Immature natural killer cell (primary cell): ENCODE measurements around the gene KHSRP. TPM values are rescaled to one million over a fixed set of nuclear protein-coding genes. Genes with fewer than 3 reads are reported as not detected.

Experiments used
- DNase-seq, 3 donors: peaks; one replicate each; pipeline ENCODE4 v3.0.0; 2022; ENCODE audit warnings: mixed read lengths in 1 of 3
- H3K27ac Mint-ChIP-seq, 6 donors: one replicate each; pipeline ENCODE4 v1.8.0; 2020; ENCODE audit warnings: mixed read lengths in 6 of 6, mild to moderate bottlenecking in 5 of 6, inconsistent platforms in 4 of 6, moderate library complexity in 3 of 6
- H3K27me3 Mint-ChIP-seq, 3 donors: one replicate each; pipeline ENCODE4 v1.8.0; 2020 to 2021; ENCODE audit warnings: low read depth in 3 of 3, mild to moderate bottlenecking in 3 of 3, mixed read lengths in 3 of 3, moderate library complexity in 3 of 3, inconsistent platforms in 1 of 3
- H3K36me3 Mint-ChIP-seq, 3 donors: one replicate each; pipeline ENCODE4 v1.8.0; 2020; ENCODE audit warnings: mixed read lengths in 3 of 3, inconsistent platforms in 2 of 3, mild to moderate bottlenecking in 2 of 3
- H3K4me1 Mint-ChIP-seq, 2 donors: one replicate each; pipeline ENCODE4 v1.8.0; 2020; ENCODE audit warnings: inconsistent platforms in 2 of 2, mild to moderate bottlenecking in 2 of 2, mixed read lengths in 2 of 2, moderate library complexity in 1 of 2
- H3K4me3 Mint-ChIP-seq, 5 donors: one replicate each; pipeline ENCODE4 v1.8.0; 2020; ENCODE audit warnings: mild to moderate bottlenecking in 5 of 5, mixed read lengths in 5 of 5, inconsistent platforms in 3 of 5, moderate library complexity in 3 of 5
- H3K9me3 Mint-ChIP-seq, 6 donors: one replicate each; pipeline ENCODE4 v1.8.0; 2020; ENCODE audit warnings: mild to moderate bottlenecking in 6 of 6, mixed read lengths in 6 of 6, inconsistent platforms in 4 of 6, moderate library complexity in 3 of 6
- polyA plus RNA-seq, 3 donors: library from polyadenylated mRNA; unstranded; fragments of 300-500 nt; fragmentation: Illumina TruSeq; gene quantifications; one replicate each; pipeline ENCODE4 v1.2.3, GENCODE V29; 2021

Gene KHSRP
- polyA plus RNA-seq, 3 donors from 2014 or later: 3.9 to 15.6 (median 9.8) TPM

DNA sequence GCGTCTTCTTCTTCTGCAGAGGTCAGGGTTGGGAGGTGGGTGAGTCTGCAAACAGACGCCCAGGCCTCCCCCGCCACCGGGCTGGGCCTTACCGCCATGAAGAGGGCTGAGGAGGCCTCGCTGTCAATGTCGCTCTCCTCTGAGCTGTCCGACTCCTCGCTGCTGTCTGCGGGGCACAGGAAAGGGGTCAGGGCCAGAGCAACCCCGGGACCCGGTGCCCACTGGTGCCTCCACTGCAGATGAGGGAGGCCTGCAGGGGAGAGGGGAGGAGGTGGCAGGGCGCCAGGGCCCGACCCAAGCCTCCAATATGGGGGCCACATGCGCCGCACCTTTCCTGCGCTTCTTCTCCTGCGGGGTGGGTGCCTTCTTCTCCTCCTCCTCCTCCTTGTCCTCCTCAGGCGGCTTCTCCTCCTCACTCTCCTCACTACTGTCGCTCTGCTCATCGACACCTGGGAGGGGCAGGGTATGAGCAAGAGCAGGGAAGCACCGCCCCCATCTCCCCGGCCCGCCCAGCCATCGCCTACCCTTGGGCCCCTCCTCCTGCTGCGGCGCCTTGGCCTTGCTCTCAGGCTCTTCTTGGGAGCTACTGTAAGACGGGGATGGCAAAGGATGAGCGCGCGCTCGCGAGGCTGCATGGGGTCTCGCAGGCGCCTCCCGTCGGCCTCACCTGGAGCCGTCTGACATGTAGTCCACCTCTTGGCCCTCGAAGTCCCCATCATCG is 43.4 kb downstream of the KHSRP start:
- peaks cover 5 to 37% (median 18%) of the 10 kb centered on the region in 3 donors for H3K36me3 Mint-ChIP-seq

DNA sequence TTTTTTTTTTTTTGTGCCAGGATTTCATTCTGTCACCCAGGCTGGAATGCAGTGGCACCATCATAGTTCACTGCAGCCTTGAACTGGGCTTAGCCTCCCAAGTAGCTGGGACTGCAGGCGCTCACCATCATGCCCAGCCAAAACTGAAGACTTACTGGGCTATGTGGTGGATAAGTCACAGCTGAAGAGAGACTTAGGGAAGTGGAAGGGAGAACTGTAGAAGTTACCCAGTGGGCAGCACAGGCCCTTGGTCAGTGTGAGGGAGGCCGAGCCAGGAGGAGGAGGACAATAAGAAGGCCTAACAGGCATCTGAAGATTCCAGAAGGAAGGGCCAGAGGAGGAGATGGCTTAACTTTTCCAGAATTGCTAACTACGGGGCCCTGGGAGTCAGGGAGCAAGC is 44.9 kb downstream of the KHSRP start:
- H3K27me3 Mint-ChIP-seq: peaks cover 0 to 3% (median 3%) of the 10 kb centered on the region in 3 donors
- H3K36me3 Mint-ChIP-seq: peaks cover 5 to 33% (median 13%) of the 10 kb centered on the region in 3 donors
- no peak overlapping the region for H3K27ac Mint-ChIP-seq
- H3K4me3 Mint-ChIP-seq: no peak overlapping the region
- no peaks in the 10 kb centered on the region for H3K9me3 Mint-ChIP-seq
- no peaks in the 10 kb centered on the region for H3K4me1 Mint-ChIP-seq
- no peak for DNase-seq

More for the DNA sequence above, 43.4 kb downstream of the KHSRP start:
- H3K4me1 Mint-ChIP-seq: peaks cover 0 to 1% of the 10 kb centered on the region in 2 donors
- no peak overlapping the region for H3K4me3 Mint-ChIP-seq
- no peaks in the 10 kb centered on the region for H3K9me3 Mint-ChIP-seq
- DNase-seq: no peak
- H3K27me3 Mint-ChIP-seq: peaks cover 0 to 3% (median 3%) of the 10 kb centered on the region in 3 donors
- H3K27ac Mint-ChIP-seq: no peak overlapping the region

DNA sequence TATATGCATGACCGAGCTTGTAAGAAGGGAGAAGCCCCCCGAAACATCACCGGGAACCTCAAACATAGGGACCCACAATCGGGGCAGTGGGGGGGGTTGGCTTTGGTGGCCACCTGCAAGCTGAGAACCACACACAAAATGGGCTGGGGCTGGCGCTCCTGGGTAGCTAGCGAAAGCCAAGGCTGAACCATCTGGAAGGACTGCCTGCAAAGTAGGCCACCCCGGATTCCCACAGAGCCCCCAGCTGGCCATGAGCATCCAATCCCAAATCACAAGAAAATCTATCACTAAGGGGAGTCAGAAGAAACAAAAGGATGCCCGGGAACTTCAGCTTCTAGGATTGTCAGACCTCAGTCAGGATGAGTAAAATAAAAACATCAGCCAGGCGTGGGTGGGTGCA is 46.1 kb downstream of the KHSRP start:
- Mint-ChIP-seq H3K4me1 (peaks cover 5% of the 10 kb centered on the region in 2 donors), H3K4me3 (no peak overlapping the region), H3K27me3 (peaks cover 2 to 3% (median 3%) of the 10 kb centered on the region in 3 donors), H3K27ac (no peak overlapping the region), H3K9me3 (no peaks in the 10 kb centered on the region), H3K36me3 (peaks cover 5 to 33% (median 13%) of the 10 kb centered on the region in 3 donors)
- no peak for DNase-seq

DNA sequence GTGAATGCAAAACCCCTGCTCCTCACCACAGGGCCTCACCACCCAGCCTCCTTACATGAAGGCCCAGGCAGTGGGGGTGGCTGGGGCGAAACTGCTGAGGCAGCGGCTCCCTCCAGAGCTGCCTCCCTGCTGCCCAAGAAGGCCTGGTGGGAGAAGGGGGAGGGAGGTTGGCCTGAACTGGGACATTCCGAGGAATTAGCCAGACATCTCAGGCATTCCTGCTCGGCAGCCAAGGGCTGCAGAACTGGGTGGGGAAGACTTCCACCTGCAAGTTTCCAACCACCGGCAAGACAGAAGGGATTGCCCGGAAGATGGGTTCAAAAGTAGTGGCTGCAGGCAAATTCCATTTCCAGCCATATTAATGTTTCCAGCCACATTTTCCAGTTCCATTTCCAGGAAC is 46.6 kb downstream of the KHSRP start:
- no peak for DNase-seq
- Mint-ChIP-seq H3K27me3 (peaks cover 2 to 4% (median 3%) of the 10 kb centered on the region in 3 donors), H3K9me3 (no peaks in the 10 kb centered on the region), H3K4me1 (peaks cover 5% of the 10 kb centered on the region in 2 donors), H3K27ac (no peak overlapping the region), H3K36me3 (peaks cover 5 to 28% (median 13%) of the 10 kb centered on the region in 3 donors), H3K4me3 (no peak overlapping the region)

DNA sequence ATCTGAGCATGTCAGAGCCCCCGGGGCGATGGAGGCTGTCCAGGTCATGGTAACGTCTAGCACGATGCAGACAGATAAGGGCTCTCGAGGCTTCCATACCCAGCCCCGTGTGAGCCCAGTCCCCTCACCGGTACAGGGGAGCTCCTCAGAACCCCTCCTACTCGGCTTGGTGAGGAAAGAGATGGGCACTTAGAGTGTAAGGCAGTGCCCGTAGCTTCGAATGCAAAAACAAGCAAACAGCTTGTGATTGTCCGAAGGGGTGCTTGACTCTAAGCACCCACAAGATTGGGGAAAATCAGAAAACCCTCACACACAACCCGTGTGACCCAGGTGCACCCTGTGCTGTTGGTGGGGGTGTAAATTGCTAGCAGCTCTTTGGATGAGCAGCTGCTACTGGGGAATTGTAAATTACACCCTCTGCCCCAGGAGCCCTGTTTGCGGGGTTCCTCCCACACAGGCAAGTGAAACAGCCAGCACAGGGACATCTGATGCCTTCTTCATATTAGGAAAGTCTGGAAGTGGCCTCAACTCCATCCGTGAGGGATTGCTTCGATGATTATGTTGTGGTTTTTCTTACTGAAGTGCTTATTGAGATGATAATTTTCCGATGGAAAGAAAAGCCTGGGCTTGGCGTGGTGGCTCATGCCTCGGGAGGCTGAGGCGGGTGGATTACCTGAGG is 48.0 kb downstream of the KHSRP start:
- no peak overlapping the region for H3K4me3 Mint-ChIP-seq
- H3K27ac Mint-ChIP-seq: peak overlapping the region in 1 of 6 donors; percentile 40
- peaks cover 5 to 6% (median 5%) of the 10 kb centered on the region in 3 donors for H3K27me3 Mint-ChIP-seq
- peaks cover 11 to 12% of the 10 kb centered on the region in 2 donors for H3K4me1 Mint-ChIP-seq
- H3K36me3 Mint-ChIP-seq: peaks cover 5 to 22% (median 13%) of the 10 kb centered on the region in 3 donors
- no peak for DNase-seq
- no peaks in the 10 kb centered on the region for H3K9me3 Mint-ChIP-seq

DNA sequence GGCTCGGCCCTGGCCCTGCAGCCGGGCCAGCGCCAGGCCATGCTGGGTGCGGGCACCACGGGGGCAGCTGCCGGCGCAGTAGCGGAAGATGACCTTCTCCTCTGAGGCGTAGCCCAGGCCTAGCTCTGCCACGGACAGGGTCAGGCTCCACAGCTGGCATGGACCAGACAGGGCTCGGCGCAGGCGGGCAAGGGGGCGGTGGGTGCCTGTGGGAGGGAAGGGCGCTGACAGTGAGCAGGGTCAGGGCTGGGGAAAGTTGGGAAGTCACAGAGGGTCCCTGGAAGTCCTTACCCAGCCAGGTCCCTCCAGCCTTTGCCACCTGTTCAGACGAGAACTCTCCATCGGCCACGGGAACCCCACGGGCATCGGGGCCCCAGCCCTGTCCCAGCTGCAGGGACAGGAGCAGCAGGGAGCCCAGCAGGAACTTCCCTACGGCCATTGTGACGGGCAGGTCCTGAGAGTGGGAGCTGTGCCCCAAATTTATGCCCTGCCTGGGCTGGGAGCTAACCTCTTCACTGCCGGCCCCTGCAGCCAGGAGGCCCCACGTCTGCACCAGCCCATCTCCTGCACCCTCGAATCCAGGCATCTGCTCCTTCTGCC is 49.1 kb downstream of the KHSRP start, which contains the start of gene PSPN:
Gene PSPN, minus strand, starts transcription at position 523 of the 600 bp plus-strand sequence. Its CDS starts 84 bp downstream, at position 439.
- Mint-ChIP-seq H3K27ac (peak within 1 kb of the TSS in 1 of 6 donors; percentile 40), H3K4me1 (peaks cover 11 to 12% of the 10 kb centered on the region in 2 donors), H3K4me3 (no peak within 1 kb of the TSS), H3K27me3 (peaks cover 2 to 6% (median 5%) of the 10 kb centered on the region in 3 donors), H3K36me3 (peaks cover 5 to 16% (median 13%) of the 10 kb centered on the region in 3 donors), H3K9me3 (no peaks in the 10 kb centered on the region)
- DNase-seq: no peak

DNA sequence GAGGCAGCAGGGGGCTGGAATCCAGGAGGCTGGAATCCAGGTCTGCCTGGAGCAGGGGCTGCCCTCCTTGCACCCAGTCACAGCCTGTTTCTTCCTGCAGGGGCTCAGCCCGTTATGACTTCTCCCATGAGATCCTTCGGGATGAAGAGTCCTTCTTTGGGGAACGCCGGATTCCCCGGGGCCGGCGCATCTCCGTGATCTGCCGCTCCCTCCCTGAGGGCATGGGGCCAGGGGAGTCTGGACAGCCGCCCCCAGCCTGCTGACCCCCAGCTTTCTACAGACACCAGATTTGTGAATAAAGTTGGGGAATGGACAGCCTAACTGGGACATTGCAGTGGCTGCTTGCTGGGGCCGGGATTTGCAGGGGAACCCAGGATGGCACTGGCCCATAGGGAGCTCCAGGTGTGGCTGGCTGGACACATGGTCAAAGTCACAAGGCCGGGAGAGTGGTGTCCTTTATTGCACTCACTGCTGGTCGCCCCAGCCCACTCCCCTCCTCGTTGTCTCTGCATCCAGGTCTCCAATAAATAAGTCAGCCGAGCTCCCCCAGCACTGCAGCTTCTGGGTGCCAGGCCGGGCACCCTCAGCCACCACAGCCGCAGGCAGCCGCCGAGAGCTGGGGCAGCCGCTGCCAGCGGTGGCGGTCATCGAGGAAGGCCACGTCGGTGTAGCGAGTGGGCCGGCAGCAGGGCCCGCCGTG is 49.8 kb downstream of the KHSRP start:
- Mint-ChIP-seq H3K4me1 (peaks cover 13% of the 10 kb centered on the region in 2 donors), H3K27me3 (peaks cover 2 to 6% (median 5%) of the 10 kb centered on the region in 3 donors), H3K4me3 (peak overlapping the region in 1 of 5 donors; percentile 17), H3K36me3 (peaks cover 3 to 10% (median 8%) of the 10 kb centered on the region in 3 donors), H3K9me3 (no peaks in the 10 kb centered on the region), H3K27ac (no peak overlapping the region)
- no peak for DNase-seq

DNA sequence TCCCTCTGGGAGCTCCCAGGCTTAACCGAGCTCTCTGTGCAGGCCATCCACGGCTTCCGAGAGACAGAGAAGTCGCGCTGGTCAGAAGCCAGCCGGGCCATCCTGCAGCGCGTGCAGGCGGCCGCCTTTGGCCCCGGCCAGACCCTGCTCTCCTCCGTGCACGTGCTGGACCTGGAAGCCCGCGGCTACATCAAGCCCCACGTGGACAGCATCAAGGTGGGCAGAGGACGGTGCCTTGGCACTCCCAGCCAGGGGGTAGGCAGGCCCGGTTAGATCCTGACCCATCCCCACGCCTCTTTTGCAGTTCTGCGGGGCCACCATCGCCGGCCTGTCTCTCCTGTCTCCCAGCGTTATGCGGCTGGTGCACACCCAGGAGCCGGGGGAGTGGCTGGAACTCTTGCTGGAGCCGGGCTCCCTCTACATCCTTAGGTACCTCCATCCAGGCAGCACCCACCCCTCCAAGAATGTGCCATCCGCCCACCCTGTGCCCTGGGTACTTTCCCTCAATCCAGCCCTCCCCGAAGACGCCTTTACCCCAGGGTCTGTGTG is 50.4 kb downstream of the KHSRP start:
- peaks cover 3 to 6% (median 5%) of the 10 kb centered on the region in 3 donors for H3K27me3 Mint-ChIP-seq
- no peak for DNase-seq
- H3K4me3 Mint-ChIP-seq: peak overlapping the region in 1 of 5 donors; percentile 17
- H3K4me1 Mint-ChIP-seq: peaks cover 16 to 18% of the 10 kb centered on the region in 2 donors
- H3K9me3 Mint-ChIP-seq: no peaks in the 10 kb centered on the region
- H3K27ac Mint-ChIP-seq: no peak overlapping the region
- H3K36me3 Mint-ChIP-seq: peaks cover 1 to 4% (median 2%) of the 10 kb centered on the region in 3 donors

DNA sequence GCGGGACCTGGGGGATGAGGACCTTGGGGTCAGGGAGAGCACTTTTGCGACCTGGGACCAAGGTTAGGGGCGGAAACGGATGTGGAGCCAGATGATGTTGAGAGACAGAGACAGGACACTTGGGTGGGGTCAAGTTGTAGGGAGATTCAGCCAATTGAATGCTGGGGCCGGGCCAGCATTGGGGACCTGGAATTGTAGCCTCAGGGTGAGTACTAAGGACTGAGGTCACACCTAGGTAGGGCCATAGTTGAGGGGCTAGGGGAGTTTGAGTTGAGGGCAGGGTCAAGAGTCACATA is 50.9 kb downstream of the KHSRP start:
- H3K27ac Mint-ChIP-seq: peak overlapping the region; percentile 78 to 96 (median 92)
- H3K9me3 Mint-ChIP-seq: no peaks in the 10 kb centered on the region
- H3K27me3 Mint-ChIP-seq: peaks cover 3 to 6% (median 5%) of the 10 kb centered on the region in 3 donors
- H3K36me3 Mint-ChIP-seq: peaks cover 0 to 7% (median 3%) of the 10 kb centered on the region in 3 donors
- peaks cover 17 to 18% of the 10 kb centered on the region in 2 donors for H3K4me1 Mint-ChIP-seq
- H3K4me3 Mint-ChIP-seq: peak overlapping the region; percentile 79 to 95 (median 92)
- DNase-seq: no peak

DNA sequence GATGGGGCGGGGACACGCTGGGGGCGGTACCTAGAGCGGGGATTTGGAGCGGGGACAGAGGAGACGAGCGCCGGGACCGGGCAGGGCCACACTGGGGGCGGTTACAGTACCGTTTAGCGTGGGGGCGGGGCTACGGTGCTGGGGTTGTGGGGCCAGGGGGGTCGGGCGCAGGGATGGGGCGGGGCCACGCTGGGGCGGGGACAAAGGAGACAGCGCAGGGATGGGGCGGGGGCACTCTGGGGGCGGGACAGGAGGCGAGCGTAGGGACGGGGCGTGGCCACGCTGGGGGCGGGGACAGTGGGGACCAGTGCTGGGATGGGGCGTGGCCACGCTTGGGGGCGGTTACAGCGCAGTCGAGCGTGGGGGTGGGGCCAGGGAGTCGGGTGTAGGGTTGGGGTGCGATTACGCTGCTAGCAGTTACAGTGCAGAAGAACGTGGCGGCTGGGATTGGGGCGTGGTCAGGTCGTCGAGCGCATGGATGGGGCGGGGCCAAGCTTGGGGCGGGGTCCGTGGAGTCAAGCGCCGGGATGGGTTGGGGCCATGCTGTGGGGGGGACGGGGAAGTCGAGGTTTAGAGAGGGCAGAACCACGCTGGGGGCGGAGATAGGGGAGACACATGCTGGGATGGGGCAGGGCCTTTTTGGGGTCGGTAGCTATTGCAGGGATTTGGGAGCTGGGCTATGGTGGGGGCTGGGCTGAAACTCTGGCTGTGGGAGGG is 51.4 kb downstream of the KHSRP start:
- no peaks in the 10 kb centered on the region for H3K9me3 Mint-ChIP-seq
- peak overlapping the region; percentile 79 to 95 (median 92) for H3K4me3 Mint-ChIP-seq
- H3K27me3 Mint-ChIP-seq: peaks cover 3 to 6% (median 5%) of the 10 kb centered on the region in 3 donors
- H3K27ac Mint-ChIP-seq: peak overlapping the region; percentile 83 to 96 (median 92)
- H3K36me3 Mint-ChIP-seq: peaks cover 0 to 8% (median under 1%) of the 10 kb centered on the region in 3 donors
- DNase-seq: peak; percentile 93 to 96 (median 95)
- H3K4me1 Mint-ChIP-seq: peaks cover 17 to 18% of the 10 kb centered on the region in 2 donors

DNA sequence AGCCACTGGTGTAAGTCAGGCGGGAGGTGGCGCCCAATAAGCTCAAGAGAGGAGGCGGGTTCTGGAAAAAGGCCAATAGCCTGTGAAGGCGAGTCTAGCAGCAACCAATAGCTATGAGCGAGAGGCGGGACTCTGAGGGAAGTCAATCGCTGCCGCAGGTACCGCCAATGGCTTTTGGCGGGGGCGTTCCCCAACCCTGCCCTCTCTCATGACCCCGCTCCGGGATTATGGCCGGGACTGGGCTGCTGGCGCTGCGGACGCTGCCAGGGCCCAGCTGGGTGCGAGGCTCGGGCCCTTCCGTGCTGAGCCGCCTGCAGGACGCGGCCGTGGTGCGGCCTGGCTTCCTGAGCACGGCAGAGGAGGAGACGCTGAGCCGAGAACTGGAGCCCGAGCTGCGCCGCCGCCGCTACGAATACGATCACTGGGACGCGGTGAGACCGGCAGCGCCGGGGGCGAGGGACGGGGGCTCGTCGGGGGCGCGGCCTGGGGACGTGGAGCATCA is 52.0 kb downstream of the KHSRP start, which contains the start of gene ALKBH7:
Gene ALKBH7, plus strand, starts transcription at position 201 of the 502 bp plus-strand sequence. Its CDS starts 27 bp downstream, at position 228.
- H3K9me3 Mint-ChIP-seq: no peaks in the 10 kb centered on the region
- peaks cover 0 to 8% (median 4%) of the 10 kb centered on the region in 3 donors for H3K36me3 Mint-ChIP-seq
- H3K27me3 Mint-ChIP-seq: peaks cover 3 to 6% (median 5%) of the 10 kb centered on the region in 3 donors
- peak; percentile 96 to 98 (median 98) for DNase-seq
- peak within 1 kb of the TSS; percentile 79 to 95 (median 92) for H3K4me3 Mint-ChIP-seq
- H3K27ac Mint-ChIP-seq: peak within 1 kb of the TSS; percentile 83 to 96 (median 92)
- peaks cover 17 to 18% of the 10 kb centered on the region in 2 donors for H3K4me1 Mint-ChIP-seq

DNA sequence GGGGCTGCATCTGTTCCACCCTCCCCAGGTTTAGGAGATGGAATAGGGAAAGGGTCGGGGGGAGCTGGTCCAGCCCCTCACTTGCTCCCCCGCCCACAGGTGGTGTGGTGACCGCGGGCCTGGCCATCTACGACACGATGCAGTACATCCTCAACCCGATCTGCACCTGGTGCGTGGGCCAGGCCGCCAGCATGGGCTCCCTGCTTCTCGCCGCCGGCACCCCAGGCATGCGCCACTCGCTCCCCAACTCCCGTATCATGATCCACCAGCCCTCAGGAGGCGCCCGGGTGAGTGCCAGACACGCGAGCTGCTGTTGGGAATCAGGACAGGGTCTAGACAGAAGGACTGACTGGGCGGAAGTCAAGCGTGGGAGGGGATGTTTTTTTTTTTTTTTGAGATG is 60.3 kb downstream of the KHSRP start:
- Mint-ChIP-seq H3K27ac (no peak overlapping the region), H3K27me3 (peaks cover 1 to 3% (median 2%) of the 10 kb centered on the region in 3 donors), H3K36me3 (peaks cover 4 to 11% (median 10%) of the 10 kb centered on the region in 3 donors), H3K4me3 (peak overlapping the region in 1 of 5 donors; percentile 19), H3K9me3 (no peaks in the 10 kb centered on the region), H3K4me1 (peaks cover 12 to 18% of the 10 kb centered on the region in 2 donors)
- DNase-seq: no peak
